Fibroblast of pulmonary artery (primary cell): ENCODE measurements around the gene FOXJ3.

Source experiments
- DNase-seq: peaks from one replicate; pipeline ENCODE4 v3.0.0-alpha.2; 2010; ENCODE audit warnings: low read depth
- H3K4me3 ChIP-seq: replicated peaks from 2 replicates; pipeline ENCODE4 v1.5.1; 2011; ENCODE audit warnings: low read depth, mild to moderate bottlenecking, control low read depth, low read length, moderate library complexity
- CTCF ChIP-seq: IDR thresholded peaks from 2 replicates; pipeline ENCODE4 v1.5.1; 2011; ENCODE audit warnings: mild to moderate bottlenecking, control low read depth, low read length, inconsistent platforms; ENCODE audit errors: missing control alignments

The FOXJ3 gene

DNA sequence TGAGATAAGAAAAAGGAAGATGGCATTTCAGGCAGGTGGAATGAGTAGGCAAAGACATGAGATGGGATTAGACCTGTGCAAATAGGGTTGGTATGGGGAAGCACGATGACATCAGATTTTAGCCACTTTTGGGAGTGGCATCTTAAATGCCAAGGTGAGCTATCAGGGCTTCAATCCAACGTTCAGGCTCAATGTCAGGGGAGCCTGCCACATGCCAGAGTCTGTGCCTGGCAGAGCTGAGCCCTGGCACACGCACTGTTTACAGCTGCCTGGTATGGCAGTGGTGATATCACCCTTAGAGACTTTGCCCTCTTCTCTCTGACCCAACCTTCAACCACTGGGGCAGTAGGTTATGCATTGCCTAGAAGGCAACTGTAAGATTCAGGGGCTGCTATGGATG lies 182.9 kb downstream of the FOXJ3 start:
- TF ChIP-seq CTCF: no peak
- no peak overlapping the region for H3K4me3 ChIP-seq
- no peak for DNase-seq

DNA sequence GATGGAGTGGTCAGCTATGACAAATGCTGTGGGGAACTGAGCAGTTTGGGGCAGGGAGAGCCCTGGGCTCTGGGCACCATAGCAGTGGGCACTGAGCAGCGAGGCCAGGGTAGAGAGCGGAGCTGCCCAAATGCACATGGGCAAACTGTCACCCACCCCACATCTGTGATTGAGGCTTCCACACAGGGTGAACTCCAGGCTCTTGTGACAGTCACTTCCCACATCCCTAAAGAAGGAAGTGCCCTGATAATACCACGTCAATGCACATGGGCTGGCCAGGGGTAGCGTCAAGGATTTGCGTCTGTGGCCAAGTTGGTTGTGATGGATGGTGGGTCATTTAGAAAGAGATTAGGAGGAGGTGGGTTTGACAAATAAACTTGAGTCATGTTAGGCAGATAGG lies 184.4 kb downstream of the FOXJ3 start:
- H3K4me3 ChIP-seq: no peak overlapping the region
- no peak for TF ChIP-seq CTCF
- DNase-seq: no peak

- DNase-seq: no peak
- TF ChIP-seq CTCF: no peak
- H3K4me3 ChIP-seq: no peak overlapping the region
Measured at GRCh38 chr1:42148166-42148565, 186.9 kb downstream of the FOXJ3 start.

DNA sequence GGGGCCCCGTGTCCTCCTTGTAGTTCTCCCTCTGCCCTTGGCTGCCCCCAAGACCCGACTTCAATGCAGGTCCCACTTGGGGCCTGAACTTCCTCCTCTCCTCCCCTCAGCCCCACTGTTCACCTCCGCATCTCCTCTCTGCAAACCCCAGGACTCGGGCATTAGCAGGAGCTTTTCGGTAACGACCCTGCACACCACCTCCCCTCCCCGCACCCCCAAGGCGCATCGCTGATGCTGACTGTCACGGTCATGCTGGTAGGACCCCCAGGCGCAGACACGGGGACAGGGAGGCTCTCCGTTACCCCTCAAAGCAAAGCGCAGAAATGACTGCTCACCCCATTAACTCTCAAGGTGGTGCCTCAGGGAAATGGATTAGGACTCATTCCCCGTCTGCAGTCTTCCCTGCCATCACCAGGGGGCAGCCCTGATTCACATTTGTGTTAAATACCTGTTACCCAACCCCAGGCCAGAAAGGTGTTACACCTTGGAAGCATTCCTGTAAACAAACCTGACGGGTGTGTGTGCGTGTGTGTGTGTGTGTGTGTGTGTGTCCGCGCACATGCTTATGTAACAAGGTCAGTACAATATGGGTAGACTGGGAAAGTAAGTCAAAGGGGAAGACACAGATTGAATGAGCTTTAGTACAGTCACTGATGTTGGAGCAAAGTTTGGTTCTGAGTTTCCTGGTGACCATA lies 188.3 kb downstream of the FOXJ3 start:
- DNase-seq: peak; percentile 67
- no peak overlapping the region for H3K4me3 ChIP-seq
- peak; percentile 93 for TF ChIP-seq CTCF

- no peak for TF ChIP-seq CTCF
- H3K4me3 ChIP-seq: no peak overlapping the region
- no peak for DNase-seq
Measured at GRCh38 chr1:42145764-42146625, 189.0 kb downstream of the FOXJ3 start.

GRCh38 chr1:42145389-42145716 lies 189.7 kb downstream of the FOXJ3 start:
- TF ChIP-seq CTCF: no peak
- DNase-seq: no peak
- no peak overlapping the region for H3K4me3 ChIP-seq
